HEK293T (cell line): ENCODE results near the gene ZC3H12C.
"Not testable (repeated sequence)": the region's sequence is repeated elsewhere in the genome, so short reads cannot be mapped to it uniquely, and the experiment has no call there.

Experiments used
- CTCF ChIA-PET: fragments of 350-600 bp; formaldehyde crosslinking; extraction: SDS; loops from one replicate; lab custom pipeline; 2021; ENCODE audit warnings: antibody characterized with exemption, inconsistent platforms; lab: Yijun Ruan, JAX
- POLR2A ChIA-PET: fragments of 350-600 bp; formaldehyde crosslinking; extraction: SDS; loops from one replicate; lab custom pipeline; 2020; ENCODE audit warnings: antibody characterized with exemption, inconsistent platforms; lab: Yijun Ruan, JAX
- DNase-seq: peaks from one replicate; pipeline ENCODE4 v3.0.0; 2012; ENCODE audit warnings: mixed read lengths; ENCODE audit errors: extremely low spot score
- ARNT ChIP-seq: fragments of 450-650 bp; IDR thresholded peaks from 2 replicates; pipeline ENCODE4 v1.6.1; 2017; ENCODE audit warnings: mild to moderate bottlenecking
- BHLHE40 ChIP-seq: fragments of 450-650 bp; IDR thresholded peaks from 2 replicates; pipeline ENCODE4 v1.6.1; 2016; ENCODE audit warnings: mild to moderate bottlenecking, moderate library complexity, borderline replicate concordance
- CTBP1 ChIP-seq: fragments of 450-650 bp; IDR thresholded peaks from 2 replicates; pipeline ENCODE4 v1.6.1; 2016; ENCODE audit warnings: borderline replicate concordance
- ELF4 ChIP-seq: fragments of 450-650 bp; IDR thresholded peaks from 2 replicates; pipeline ENCODE4 v1.6.1; 2017; ENCODE audit warnings: antibody characterized with exemption
- FOXA1 ChIP-seq: fragments of 450-650 bp; IDR thresholded peaks from 2 replicates; pipeline ENCODE4 v1.6.1; 2016; ENCODE audit warnings: mild to moderate bottlenecking
- FOXK2 ChIP-seq: fragments of 450-650 bp; IDR thresholded peaks from 2 replicates; pipeline ENCODE4 v1.6.1; 2016; ENCODE audit warnings: mild to moderate bottlenecking
- FOXM1 ChIP-seq: fragments of 450-650 bp; IDR thresholded peaks from 2 replicates; pipeline ENCODE4 v1.6.1; 2017; ENCODE audit warnings: mild to moderate bottlenecking, borderline replicate concordance
- HDGF ChIP-seq: fragments of 450-650 bp; IDR thresholded peaks from 2 replicates; pipeline ENCODE4 v1.6.1; 2017; ENCODE audit warnings: antibody characterized with exemption, borderline replicate concordance
- L3MBTL2 ChIP-seq: fragments of 450-650 bp; conservative IDR thresholded peaks from 2 replicates; pipeline ENCODE4 v1.6.1; 2016; ENCODE audit warnings: mild to moderate bottlenecking
- LEF1 ChIP-seq: fragments of 450-650 bp; IDR thresholded peaks from 2 replicates; pipeline ENCODE4 v1.6.1; 2017; ENCODE audit warnings: mild to moderate bottlenecking, borderline replicate concordance
- NFRKB ChIP-seq: fragments of 450-650 bp; IDR thresholded peaks from 2 replicates; pipeline ENCODE4 v1.6.1; 2016; ENCODE audit warnings: mild to moderate bottlenecking, moderate library complexity
- SP1 ChIP-seq: fragments of 450-650 bp; IDR thresholded peaks from 2 replicates; pipeline ENCODE4 v1.6.1; 2017
- SUZ12 ChIP-seq: fragments of 450-650 bp; IDR thresholded peaks from 2 replicates; pipeline ENCODE4 v1.6.1; 2016; ENCODE audit warnings: mild to moderate bottlenecking
- TARDBP ChIP-seq: fragments of 450-650 bp; IDR thresholded peaks from 2 replicates; pipeline ENCODE4 v1.6.1; 2016
- ZNF384 ChIP-seq: fragments of 450-650 bp; IDR thresholded peaks from 2 replicates; pipeline ENCODE4 v1.6.1; 2016
- TF ChIP-seq, protein P1 (sequence below): fragments of 450-650 bp; IDR thresholded peaks from 2 replicates; pipeline ENCODE4 v1.6.1; 2016

ZC3H12C gene

DNA sequence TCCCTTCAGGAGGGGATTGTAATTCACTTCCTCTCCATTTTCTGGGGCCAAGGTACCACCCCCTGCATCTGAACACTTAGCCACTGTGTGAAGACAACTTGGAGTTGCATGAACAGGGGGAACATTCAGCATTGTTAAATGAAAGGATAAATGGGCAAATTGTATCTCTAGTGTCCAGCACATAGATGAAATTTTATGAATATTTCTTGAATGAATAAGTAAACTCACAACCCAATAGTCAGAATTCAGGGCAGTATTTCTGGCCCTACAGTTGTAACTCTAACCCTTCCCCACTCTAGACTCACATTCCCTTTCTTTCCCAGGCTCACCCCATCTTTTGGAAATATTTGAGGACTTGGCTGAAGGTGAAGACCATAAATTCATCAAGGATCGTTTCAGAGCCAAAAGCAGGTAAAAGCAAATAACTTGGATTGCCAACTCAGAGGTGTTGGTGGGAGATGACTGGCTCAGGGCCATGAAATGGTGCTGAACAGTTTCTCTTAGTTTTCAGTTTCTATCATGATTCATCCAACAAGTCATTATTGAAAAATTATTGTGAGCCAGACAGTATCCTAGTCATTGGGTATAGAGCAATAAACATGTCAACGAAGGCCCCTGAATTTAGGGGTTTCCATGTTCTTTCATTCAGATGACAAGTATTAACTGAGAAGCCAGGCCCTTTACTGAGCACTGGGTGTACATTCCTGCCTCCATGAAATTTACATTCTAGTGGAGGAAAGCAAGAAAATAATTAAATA lies 33.3 kb upstream of the ZC3H12C start:
- ChIA-PET CTCF (no interaction called here), POLR2A (no interaction called here)
- no peak for TF ChIP-seq L3MBTL2
- TF ChIP-seq CTBP1, result no peak
- no peak for TF ChIP-seq BHLHE40
- TF ChIP-seq, protein P1, sequence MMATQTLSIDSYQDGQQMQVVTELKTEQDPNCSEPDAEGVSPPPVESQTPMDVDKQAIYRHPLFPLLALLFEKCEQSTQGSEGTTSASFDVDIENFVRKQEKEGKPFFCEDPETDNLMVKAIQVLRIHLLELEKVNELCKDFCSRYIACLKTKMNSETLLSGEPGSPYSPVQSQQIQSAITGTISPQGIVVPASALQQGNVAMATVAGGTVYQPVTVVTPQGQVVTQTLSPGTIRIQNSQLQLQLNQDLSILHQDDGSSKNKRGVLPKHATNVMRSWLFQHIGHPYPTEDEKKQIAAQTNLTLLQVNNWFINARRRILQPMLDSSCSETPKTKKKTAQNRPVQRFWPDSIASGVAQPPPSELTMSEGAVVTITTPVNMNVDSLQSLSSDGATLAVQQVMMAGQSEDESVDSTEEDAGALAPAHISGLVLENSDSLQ, result no peak
- TF ChIP-seq FOXM1, result no peak
- TF ChIP-seq FOXK2, result no peak
- no peak for TF ChIP-seq FOXA1
- DNase-seq, result no peak

DNA sequence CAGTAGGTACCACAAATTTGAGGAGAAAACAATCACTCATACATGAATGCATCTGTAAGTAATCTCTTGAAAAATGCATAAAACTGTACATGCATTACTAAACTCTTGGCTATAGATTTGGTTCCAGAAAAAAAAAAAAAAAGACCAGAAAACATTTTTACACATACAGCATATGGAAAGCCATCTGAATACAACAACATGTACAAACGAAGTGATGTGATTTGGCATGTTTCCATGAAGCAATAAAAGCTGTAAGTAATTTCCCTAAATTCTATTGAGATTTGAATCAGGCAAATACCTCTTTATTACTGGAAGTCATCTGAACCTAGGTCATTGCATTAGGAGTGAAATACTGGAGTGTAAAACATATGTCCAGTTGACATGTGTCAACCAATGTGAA lies 31.9 kb upstream of the ZC3H12C start:
- no peak for TF ChIP-seq TARDBP
- no peak for TF ChIP-seq NFRKB
- TF ChIP-seq, protein P1, result no peak
- TF ChIP-seq FOXK2, result no peak
- TF ChIP-seq FOXM1, result no peak
- TF ChIP-seq L3MBTL2, result no peak
- TF ChIP-seq FOXA1, result no peak
- TF ChIP-seq LEF1, result no peak
- TF ChIP-seq ELF4, result no peak
- no peak for TF ChIP-seq ARNT
- TF ChIP-seq SP1, result no peak
- TF ChIP-seq ZNF384, result no peak
- TF ChIP-seq SUZ12, result no peak
- no peak for TF ChIP-seq HDGF
- TF ChIP-seq CTBP1, result no peak
- TF ChIP-seq BHLHE40, result no peak
- ChIA-PET CTCF (no interaction called here), POLR2A (no interaction called here)
- no peak for DNase-seq

DNA sequence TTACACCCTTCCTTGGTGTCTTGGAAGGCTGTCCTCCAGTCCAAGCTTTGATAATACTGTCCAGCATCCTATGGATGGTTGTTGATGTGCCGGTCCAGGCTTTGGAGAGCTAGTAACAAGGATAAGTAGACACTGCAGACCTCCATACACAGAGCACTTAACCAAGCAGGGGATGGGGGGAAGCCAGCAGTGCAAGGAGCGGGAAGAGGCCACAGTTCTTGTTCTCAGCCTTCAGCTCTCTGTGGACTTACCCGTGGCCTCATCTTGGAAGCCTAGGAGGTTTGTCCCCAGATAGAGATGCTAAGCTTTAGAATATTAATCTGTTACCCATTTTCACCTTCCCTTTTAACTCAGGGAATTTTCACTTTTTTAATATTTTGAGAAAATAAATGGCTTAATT lies 30.9 kb upstream of the ZC3H12C start:
- no peak for DNase-seq
- ChIA-PET CTCF (no interaction called here), POLR2A (interaction anchor here (0.6 kb wide), 1 partner anchor 326 kb away, joined by 3 read pairs; no protein-coding TSS in a partner anchor)
- no peak for TF ChIP-seq LEF1
- TF ChIP-seq BHLHE40, result no peak
- no peak for TF ChIP-seq TARDBP
- no peak for TF ChIP-seq SUZ12
- TF ChIP-seq CTBP1, result no peak
- TF ChIP-seq, protein P1, result no peak
- TF ChIP-seq HDGF, result no peak
- TF ChIP-seq NFRKB, result no peak
- TF ChIP-seq ELF4, result no peak
- no peak for TF ChIP-seq ZNF384
- TF ChIP-seq FOXK2, result no peak
- no peak for TF ChIP-seq FOXA1
- no peak for TF ChIP-seq SP1

DNA sequence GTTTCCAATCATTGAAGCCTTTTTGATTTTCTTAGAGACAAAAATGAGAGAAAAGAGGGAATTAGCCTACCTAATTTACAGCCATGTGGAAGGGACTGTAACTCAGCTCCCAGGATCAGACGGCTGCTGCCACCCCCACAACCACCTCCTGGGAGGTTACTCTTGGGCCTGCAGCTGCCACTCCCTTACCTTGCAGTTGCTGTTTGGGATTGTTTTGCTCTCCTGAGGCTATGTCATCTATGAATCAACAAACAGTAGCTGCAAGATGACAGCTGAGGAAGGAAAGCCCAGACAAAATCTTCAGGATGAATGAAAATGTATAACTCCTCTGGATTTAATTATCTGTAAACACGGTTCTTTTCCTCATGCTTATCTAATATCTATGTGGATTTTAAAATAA lies 28.0 kb upstream of the ZC3H12C start:
- ChIA-PET POLR2A (interaction anchor here (2.1 kb wide), 1 partner anchor 12 kb away, joined by 4 read pairs; no protein-coding TSS in a partner anchor), CTCF (no interaction called here)
- no peak for TF ChIP-seq NFRKB
- TF ChIP-seq CTBP1, result no peak
- no peak for TF ChIP-seq SUZ12
- no peak for TF ChIP-seq FOXK2
- no peak for TF ChIP-seq TARDBP
- TF ChIP-seq HDGF, result no peak
- TF ChIP-seq ELF4, result no peak
- no peak for TF ChIP-seq SP1
- no peak for TF ChIP-seq FOXA1
- TF ChIP-seq BHLHE40, result no peak
- TF ChIP-seq LEF1, result no peak
- TF ChIP-seq FOXM1, result no peak
- no peak for TF ChIP-seq ARNT
- TF ChIP-seq ZNF384, result no peak
- no peak for TF ChIP-seq L3MBTL2
- TF ChIP-seq, protein P1, result no peak
- DNase-seq, result no peak

DNA sequence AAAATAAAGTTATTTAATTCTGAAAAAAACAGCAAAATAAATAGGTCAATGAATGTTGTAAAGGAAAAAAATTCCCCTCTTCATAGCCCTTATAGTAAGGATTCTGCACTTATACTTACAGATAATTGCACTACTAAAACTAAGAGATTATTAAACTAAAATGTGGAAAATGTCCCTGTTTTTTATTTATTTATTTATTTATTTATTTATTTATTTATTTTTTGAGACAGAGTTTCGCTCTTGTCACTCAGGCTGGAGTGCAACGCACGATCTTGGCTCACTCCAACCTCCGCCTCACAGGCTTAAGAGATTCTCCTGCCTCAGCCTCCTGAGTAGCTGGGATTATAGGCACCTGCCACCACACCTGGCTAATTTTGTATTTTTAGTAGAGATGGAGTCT lies 25.2 kb upstream of the ZC3H12C start:
- DNase-seq, CTCF ChIA-PET, POLR2A ChIA-PET: not testable (repeated sequence)
